ENCODE measurements around the gene ATP1A4. TPM values are rescaled to one million over a fixed set of nuclear protein-coding genes. Genes with fewer than 3 reads are reported as not detected.

The ATP1A4 gene
- total RNA-seq, 1 donor from 2014 or later = 0.38 TPM

DNA sequence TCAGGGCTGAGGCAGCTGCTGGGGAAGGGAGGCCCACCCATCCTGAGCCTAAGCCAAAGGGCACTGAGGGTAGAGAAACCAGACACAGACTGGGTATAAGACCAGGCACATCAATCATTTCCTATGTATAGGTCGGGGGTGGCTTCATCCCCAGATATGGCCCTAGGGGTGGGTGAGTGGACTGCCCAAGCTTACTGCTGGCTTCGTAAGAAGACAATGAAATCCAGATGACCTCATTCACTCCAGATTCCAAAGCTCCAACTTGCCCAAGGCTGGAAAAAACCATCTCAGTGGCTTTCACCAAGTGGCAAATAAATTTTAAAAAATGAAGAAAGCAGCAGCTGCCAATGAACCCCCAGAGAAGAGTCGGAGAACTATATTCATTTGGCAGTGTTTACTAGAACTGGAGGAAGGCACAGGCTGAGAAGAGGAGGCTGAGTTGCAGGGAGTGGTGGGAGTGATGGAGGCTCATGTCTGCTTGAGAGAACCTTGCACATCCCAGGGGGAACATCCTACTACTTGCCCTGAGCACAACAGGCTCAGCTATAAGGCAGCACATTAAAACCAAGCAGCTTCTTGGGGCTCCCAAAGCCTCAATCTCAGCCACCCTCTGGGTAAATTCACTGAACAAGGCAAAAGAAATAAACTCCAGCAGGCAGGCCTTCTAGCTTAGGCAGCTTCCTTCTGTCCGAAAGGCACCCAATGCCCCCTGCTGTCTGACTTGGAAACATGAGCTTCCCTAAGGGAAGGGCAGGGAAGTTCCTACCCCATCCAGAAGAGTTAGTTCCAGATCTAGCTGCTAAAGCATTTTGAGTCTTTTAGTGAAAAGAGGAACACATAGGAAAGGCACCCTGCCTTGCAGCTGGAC, 67.9 kb downstream of the ATP1A4 start:
- no peak for DNase-seq (ENCODE audit: low spot score in 2 of 2, unreplicated experiment in 2 of 2)
- Mint-ChIP-seq H3K27me3 (ENCODE audit: low read depth) (no peaks in the 10 kb centered on the region), H3K9me3 (no peaks in the 10 kb centered on the region)

DNA sequence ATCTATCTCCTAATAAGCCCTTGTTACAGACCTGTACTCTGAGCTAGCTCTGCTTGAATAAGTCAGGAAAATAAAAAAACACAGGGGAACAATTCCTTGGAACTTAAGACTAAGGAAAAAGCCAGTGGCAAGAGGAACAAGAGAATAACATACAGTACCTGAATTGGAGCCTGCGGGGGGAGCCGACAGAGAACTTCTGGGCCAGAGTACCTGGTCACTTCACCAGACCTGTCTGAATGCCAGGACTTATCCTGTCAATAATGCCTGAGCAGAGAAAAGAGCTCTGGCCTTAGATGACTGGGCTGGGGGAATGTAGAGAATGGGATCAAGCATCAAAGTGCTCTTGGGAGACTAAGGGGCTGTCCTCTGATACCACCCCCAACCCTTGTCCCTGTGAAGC, 68.9 kb downstream of the ATP1A4 start:
- peak overlapping the region; percentile 11 for H3K27ac Mint-ChIP-seq
- no peaks in the 10 kb centered on the region for H3K27me3 Mint-ChIP-seq (ENCODE audit: low read depth)
- H3K9me3 Mint-ChIP-seq = no peaks in the 10 kb centered on the region
- peaks cover 19% of the 10 kb centered on the region for H3K36me3 Mint-ChIP-seq
- no peak overlapping the region for H3K4me3 Mint-ChIP-seq
- DNase-seq (ENCODE audit: low spot score in 2 of 2, unreplicated experiment in 2 of 2) = no peak
- peaks cover 1% of the 10 kb centered on the region for H3K4me1 Mint-ChIP-seq
- no peak for TF ChIP-seq CTCF (IDR thresholded peaks at IDR 0.05; ENCODE audit: unreplicated experiment)

More for the DNA sequence above, 67.9 kb downstream of the ATP1A4 start:
- Mint-ChIP-seq H3K36me3 (peaks cover 19% of the 10 kb centered on the region), H3K4me1 (peaks cover 7% of the 10 kb centered on the region), H3K4me3 (no peak overlapping the region), H3K27ac (peak overlapping the region; percentile 51)
- TF ChIP-seq CTCF (IDR thresholded peaks at IDR 0.05; ENCODE audit: unreplicated experiment) = no peak

DNA sequence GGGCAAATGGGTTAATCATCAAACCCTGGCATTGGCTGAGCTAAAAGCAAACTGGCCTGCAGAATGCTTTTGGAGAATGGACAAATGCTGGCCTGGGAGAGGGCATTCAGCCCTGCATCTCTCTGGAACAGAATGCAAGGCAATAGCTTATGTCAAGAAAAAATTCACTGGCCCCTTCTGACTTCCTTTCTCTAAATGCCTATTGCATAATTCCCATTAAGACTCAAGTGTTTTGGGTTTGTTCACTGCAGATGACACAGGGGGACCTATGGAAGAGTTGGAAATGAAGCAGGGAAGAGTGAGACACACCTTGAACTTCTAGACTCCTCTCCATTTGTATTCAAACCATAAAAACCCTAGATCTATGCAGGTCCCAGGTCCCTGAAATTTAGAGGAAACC, 69.7 kb downstream of the ATP1A4 start:
- H3K4me3 Mint-ChIP-seq = no peak overlapping the region
- no peaks in the 10 kb centered on the region for H3K4me1 Mint-ChIP-seq
- no peaks in the 10 kb centered on the region for H3K27me3 Mint-ChIP-seq (ENCODE audit: low read depth)
- DNase-seq (ENCODE audit: low spot score in 2 of 2, unreplicated experiment in 2 of 2) = no peak
- no peak for TF ChIP-seq CTCF (IDR thresholded peaks at IDR 0.05; ENCODE audit: unreplicated experiment)
- no peaks in the 10 kb centered on the region for H3K9me3 Mint-ChIP-seq
- H3K27ac Mint-ChIP-seq = no peak overlapping the region
- H3K36me3 Mint-ChIP-seq = peaks cover 17% of the 10 kb centered on the region

- Mint-ChIP-seq H3K9me3 (no peaks in the 10 kb centered on the region), H3K27me3 (ENCODE audit: low read depth) (no peaks in the 10 kb centered on the region), H3K36me3 (peaks cover 13% of the 10 kb centered on the region), H3K4me1 (no peaks in the 10 kb centered on the region), H3K4me3 (no peak overlapping the region), H3K27ac (no peak overlapping the region)
- TF ChIP-seq CTCF (IDR thresholded peaks at IDR 0.05; ENCODE audit: unreplicated experiment) = no peak
- DNase-seq (ENCODE audit: low spot score in 2 of 2, unreplicated experiment in 2 of 2) = no peak
Measured at GRCh38 chr1:160222546-160222945, 71.1 kb downstream of the ATP1A4 start.

DNA sequence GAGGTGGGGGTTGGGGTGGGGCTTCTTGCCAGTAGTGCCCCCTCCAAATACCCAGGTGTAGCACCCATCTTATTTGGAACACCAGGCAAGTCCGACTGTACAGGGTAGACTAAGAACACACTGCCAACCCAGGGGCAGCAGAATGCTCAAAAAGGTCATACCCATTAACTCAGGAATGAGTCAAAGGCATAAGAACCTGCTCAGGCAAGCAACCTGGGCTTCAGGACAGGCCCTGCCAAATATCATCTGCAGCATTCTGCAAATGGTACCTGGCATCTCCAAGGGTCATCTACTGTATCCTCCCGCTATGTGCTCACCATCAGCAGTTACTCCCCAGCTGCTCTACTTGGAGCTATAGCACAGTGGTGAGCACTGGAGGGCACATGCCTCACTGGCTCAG, 73.2 kb downstream of the ATP1A4 start:
- no peaks in the 10 kb centered on the region for H3K27me3 Mint-ChIP-seq (ENCODE audit: low read depth)
- H3K4me1 Mint-ChIP-seq = no peaks in the 10 kb centered on the region
- H3K4me3 Mint-ChIP-seq = no peak overlapping the region
- H3K36me3 Mint-ChIP-seq = peaks cover 24% of the 10 kb centered on the region
- no peak overlapping the region for H3K27ac Mint-ChIP-seq
- no peaks in the 10 kb centered on the region for H3K9me3 Mint-ChIP-seq
- no peak for DNase-seq (ENCODE audit: low spot score in 2 of 2, unreplicated experiment in 2 of 2)
- TF ChIP-seq CTCF (IDR thresholded peaks at IDR 0.05; ENCODE audit: unreplicated experiment) = no peak

Measured in mesothelial cell of epicardium (in vitro differentiated cells).